Activated CD4-positive, alpha-beta memory T cell treated with anti-CD3 and anti-CD28 coated beads, Interleukin-2, amount 10 ng/mL, durations not matched to agents 7 days and 5 days (primary cell): ENCODE measurements around the gene DMBX1. TPM values are rescaled to one million over a fixed set of nuclear protein-coding genes. Genes with fewer than 3 reads are reported as not detected.

ENCODE experiments used
- CTCF ChIA-PET: fragments of 350-600 bp; sonication (Branson Sonifier 250); formaldehyde crosslinking; loops from one replicate; lab custom pipeline; 2021; ENCODE audit warnings: antibody characterized with exemption, inconsistent platforms; lab: Charles Lee
- POLR2A ChIA-PET: fragments of 350-600 bp; sonication (Branson Sonifier 250); formaldehyde crosslinking; loops from one replicate; lab custom pipeline; 2021; ENCODE audit warnings: antibody characterized with exemption; lab: Charles Lee
- DNase-seq: peaks from one replicate; pipeline ENCODE4 v3.0.0-alpha.2; 2020
- H3K27ac Mint-ChIP-seq: one replicate; pipeline ENCODE4 v1.8.0; 2021; ENCODE audit warnings: mild to moderate bottlenecking, mixed read lengths
- H3K27me3 Mint-ChIP-seq: one replicate; pipeline ENCODE4 v1.8.0; 2021; ENCODE audit warnings: mixed read lengths
- H3K36me3 Mint-ChIP-seq: one replicate; pipeline ENCODE4 v1.8.0; 2021; ENCODE audit warnings: low read depth, mixed read lengths
- H3K4me1 Mint-ChIP-seq: one replicate; pipeline ENCODE4 v1.8.0; 2021; ENCODE audit warnings: mixed read lengths
- H3K4me3 Mint-ChIP-seq: one replicate; pipeline ENCODE4 v1.8.0; 2021; ENCODE audit warnings: mild to moderate bottlenecking, mixed read lengths
- H3K9me3 Mint-ChIP-seq: one replicate; pipeline ENCODE4 v1.8.0; 2021; ENCODE audit warnings: mixed read lengths
- total RNA-seq, 2 experiments: library from RNA; stranded (reverse); gene quantifications; one replicate each; pipeline ENCODE4 v1.2.3, GENCODE V29; 2021

Gene DMBX1
- total RNA-seq, 2 experiments from 2014 or later = 0.30 to 0.38 TPM

DNA sequence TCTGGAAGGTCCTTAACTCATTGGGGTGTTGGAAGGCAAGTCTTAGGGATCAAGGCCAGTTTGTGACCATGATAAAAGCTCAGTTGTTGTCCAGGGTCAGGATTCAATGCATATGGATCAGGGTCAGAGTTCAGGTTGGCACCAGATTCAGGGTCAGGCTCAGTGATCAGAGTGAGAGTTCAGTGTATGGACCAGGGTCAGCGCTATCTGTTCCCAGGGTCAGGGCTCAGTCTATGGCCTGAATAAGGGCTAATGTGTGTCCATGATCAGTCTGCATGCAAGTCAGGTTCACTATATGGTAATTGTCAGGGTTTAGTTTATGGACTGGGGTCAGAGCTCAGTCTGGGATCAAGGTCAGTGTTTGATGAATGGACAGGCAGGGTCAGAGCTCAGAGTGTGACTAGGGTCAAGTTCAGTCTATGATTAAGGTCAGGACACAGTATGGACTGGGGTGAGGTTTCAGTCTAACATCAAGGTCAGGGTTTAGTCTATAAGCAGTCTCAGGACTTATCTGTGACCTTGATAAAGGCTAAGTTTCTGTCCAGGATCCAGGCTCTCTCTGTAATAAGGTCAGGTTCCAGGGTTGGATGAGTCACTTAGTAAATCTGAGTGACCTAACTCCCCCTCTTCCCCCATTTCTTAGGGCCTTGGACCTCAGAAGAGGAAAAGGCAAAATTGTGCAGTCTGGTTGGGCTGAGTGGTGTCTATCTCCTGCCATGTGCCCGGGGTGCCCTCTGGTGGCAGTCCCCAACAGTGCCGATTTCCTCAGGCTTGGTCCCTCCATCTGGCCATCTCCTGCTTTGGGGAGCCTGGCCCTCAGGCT, 38.0 kb downstream of the DMBX1 start:
- peaks cover 51% of the 10 kb centered on the region for H3K4me1 Mint-ChIP-seq
- ChIA-PET POLR2A (no interaction called here), CTCF (interaction anchor here (0.8 to 6.1 kb wide), 17 partner anchors 8 to 197 kb away, joined by 3 to 89 read pairs (median 5); no protein-coding TSS in a partner anchor)
- peak overlapping the region; percentile 36 for H3K27ac Mint-ChIP-seq
- H3K27me3 Mint-ChIP-seq = peaks cover 22% of the 10 kb centered on the region
- no peaks in the 10 kb centered on the region for H3K9me3 Mint-ChIP-seq
- H3K4me3 Mint-ChIP-seq = no peak overlapping the region
- no peaks in the 10 kb centered on the region for H3K36me3 Mint-ChIP-seq
- peak; percentile 84 for DNase-seq

DNA sequence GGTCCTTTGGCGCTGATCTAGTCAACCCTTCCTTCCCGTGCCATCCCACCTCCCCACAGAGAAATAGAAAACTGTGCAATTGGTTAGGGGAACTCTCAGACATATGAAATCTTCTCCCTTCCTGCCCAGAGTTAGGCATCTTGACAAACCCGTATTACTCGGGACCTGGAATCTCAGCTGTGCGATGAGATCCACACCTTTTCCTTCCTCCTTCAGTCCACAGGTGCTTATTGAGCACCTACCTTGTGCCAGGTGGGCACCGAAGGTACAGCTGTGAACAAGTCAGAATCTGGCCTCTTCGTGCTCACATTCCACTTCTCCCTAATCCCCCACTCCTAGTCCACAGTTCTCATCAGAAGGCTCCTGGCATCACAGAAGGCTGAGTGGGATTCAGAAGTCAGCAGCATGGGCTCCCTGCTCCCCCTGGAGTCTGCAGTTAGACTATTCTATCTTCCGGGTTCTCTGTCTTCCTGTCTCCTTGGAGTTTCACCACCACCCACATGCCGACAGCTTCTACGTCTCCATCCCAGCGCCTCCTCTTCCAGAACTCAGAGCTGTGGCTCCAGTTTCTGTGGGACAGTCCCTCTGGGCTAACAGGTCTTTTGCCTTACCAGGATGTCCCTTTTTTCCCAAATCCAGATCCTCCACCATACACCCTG, 38.8 kb downstream of the DMBX1 start:
- peaks cover 49% of the 10 kb centered on the region for H3K4me1 Mint-ChIP-seq
- POLR2A ChIA-PET = interaction anchor here (1.3 to 1.4 kb wide), 2 partner anchors 78 to 81 kb away, joined by 4 read pairs; no protein-coding TSS in a partner anchor
- peak overlapping the region; percentile 53 for H3K27ac Mint-ChIP-seq
- H3K27me3 Mint-ChIP-seq = peaks cover 22% of the 10 kb centered on the region
- no peaks in the 10 kb centered on the region for H3K9me3 Mint-ChIP-seq
- no peak for DNase-seq
- CTCF ChIA-PET = interaction anchor here (0.8 to 6.1 kb wide), 21 partner anchors 9 to 197 kb away, joined by 3 to 89 read pairs (median 5); partner anchors contain the start of gene EFCAB14
- no peaks in the 10 kb centered on the region for H3K36me3 Mint-ChIP-seq
- H3K4me3 Mint-ChIP-seq = no peak overlapping the region

- no peaks in the 10 kb centered on the region for H3K9me3 Mint-ChIP-seq
- peak; percentile 28 for DNase-seq
- ChIA-PET CTCF (interaction anchor here (0.6 to 6.1 kb wide), 23 partner anchors 8 to 196 kb away, joined by 3 to 89 read pairs (median 5); partner anchors contain the start of gene EFCAB14), POLR2A (interaction anchor here (1.3 to 1.4 kb wide), 2 partner anchors 79 to 82 kb away, joined by 4 read pairs; no protein-coding TSS in a partner anchor)
- H3K27ac Mint-ChIP-seq = peak overlapping the region; percentile 53
- H3K27me3 Mint-ChIP-seq = peaks cover 28% of the 10 kb centered on the region
- H3K4me1 Mint-ChIP-seq = peaks cover 47% of the 10 kb centered on the region
- no peaks in the 10 kb centered on the region for H3K36me3 Mint-ChIP-seq
- peak overlapping the region; percentile 11 for H3K4me3 Mint-ChIP-seq
Measured at GRCh38 chr1:46529031-46529630, 39.5 kb downstream of the DMBX1 start.

DNA sequence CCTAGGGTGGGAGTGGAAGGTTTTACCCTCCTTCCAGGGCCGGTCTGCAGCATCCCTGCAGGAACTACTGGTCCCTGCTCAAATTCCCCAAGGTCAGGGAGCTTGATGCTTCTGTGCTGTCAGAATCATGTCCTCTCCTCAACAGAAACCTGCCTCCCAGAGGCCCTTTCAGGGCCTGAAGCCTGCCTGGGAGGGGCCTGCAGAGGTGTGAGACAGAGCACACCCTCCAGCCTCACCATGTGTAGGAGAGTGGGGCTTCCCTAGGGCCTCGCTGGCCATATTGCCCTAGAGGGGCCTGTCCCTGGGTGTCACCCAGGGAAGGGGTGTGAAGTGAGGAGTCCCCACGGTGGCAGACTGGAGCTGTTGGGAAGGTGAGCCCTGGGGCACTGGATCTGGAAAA, 40.7 kb downstream of the DMBX1 start:
- H3K9me3 Mint-ChIP-seq = no peaks in the 10 kb centered on the region
- peaks cover 49% of the 10 kb centered on the region for H3K4me1 Mint-ChIP-seq
- H3K27ac Mint-ChIP-seq = no peak overlapping the region
- DNase-seq = no peak
- peaks cover 36% of the 10 kb centered on the region for H3K27me3 Mint-ChIP-seq
- ChIA-PET POLR2A (interaction anchor here (1.1 kb wide), 1 partner anchor 9 kb away, joined by 4 read pairs; no protein-coding TSS in a partner anchor), CTCF (interaction anchor here (1.0 to 6.1 kb wide), 11 partner anchors 8 to 195 kb away, joined by 3 to 89 read pairs (median 11); partner anchors contain the start of gene EFCAB14)
- no peak overlapping the region for H3K4me3 Mint-ChIP-seq
- no peaks in the 10 kb centered on the region for H3K36me3 Mint-ChIP-seq

DNA sequence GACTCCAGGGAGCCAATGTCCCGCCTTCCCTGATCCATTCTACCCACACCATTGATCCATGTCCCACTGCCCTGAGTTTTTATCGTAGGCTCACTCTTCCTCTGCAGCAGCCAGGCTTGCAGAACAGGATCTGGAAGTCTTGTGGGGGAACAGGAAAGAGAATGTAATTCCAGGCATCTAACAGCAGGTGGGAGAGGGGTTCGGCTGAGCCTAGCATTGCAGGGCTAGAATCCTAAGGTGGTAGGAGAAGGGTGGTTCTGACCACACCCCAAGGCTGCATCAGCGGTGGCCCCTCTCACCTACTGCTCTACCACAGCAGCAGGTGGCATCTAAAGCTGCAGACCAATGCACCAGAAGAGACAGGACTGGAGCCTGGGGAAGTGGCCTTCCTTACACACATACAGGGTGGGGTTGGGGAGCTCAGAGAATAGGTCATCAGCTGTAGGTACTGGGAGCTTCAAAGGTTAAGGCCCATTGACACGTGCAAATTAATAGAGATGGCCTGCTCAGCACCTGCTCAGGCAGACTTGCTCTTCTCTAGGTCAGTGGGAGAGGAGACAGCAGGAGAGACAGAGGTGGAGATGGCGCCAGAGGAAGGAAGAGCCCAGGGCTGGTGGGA, 41.3 kb downstream of the DMBX1 start:
- H3K27me3 Mint-ChIP-seq = peaks cover 36% of the 10 kb centered on the region
- POLR2A ChIA-PET = interaction anchor here (1.1 kb wide), 1 partner anchor 10 kb away, joined by 4 read pairs; no protein-coding TSS in a partner anchor
- CTCF ChIA-PET = interaction anchor here (0.6 to 6.1 kb wide), 7 partner anchors 16 to 189 kb away, joined by 3 to 89 read pairs (median 11); partner anchors contain the start of gene EFCAB14

DNA sequence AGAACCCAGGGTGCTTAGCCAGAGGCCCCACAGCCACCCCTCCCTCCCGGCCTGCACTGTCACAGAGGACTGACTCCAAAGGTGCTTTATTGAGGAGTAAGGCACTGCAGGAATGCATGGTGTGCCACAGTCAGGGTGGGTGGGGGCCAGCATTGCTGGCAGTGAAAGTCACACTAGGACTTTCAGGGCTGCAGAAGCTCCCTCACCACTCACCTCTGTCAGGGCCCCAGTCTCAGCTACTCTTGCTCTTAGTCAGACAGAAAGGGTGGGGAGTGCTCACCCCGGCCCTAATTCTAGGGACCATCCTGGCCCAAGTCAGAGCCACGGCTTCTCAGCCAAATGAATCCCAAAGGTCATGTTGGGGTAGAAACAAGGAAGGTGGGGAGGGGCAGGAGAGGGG, 42.5 kb downstream of the DMBX1 start:
- Mint-ChIP-seq H3K4me3 (no peak overlapping the region), H3K36me3 (no peaks in the 10 kb centered on the region), H3K9me3 (no peaks in the 10 kb centered on the region), H3K27me3 (peaks cover 44% of the 10 kb centered on the region), H3K4me1 (peaks cover 49% of the 10 kb centered on the region), H3K27ac (no peak overlapping the region)
- ChIA-PET POLR2A (no interaction called here), CTCF (interaction anchor here (0.7 to 4.0 kb wide), 2 partner anchors 9 to 194 kb away, joined by 3 to 31 read pairs; no protein-coding TSS in a partner anchor)
- DNase-seq = no peak

More for the DNA sequence above, 41.3 kb downstream of the DMBX1 start:
- no peak for DNase-seq
- Mint-ChIP-seq H3K4me1 (peaks cover 49% of the 10 kb centered on the region), H3K9me3 (no peaks in the 10 kb centered on the region), H3K36me3 (no peaks in the 10 kb centered on the region), H3K27ac (no peak overlapping the region), H3K4me3 (no peak overlapping the region)

- H3K27ac Mint-ChIP-seq = no peak overlapping the region
- no peak overlapping the region for H3K4me3 Mint-ChIP-seq
- H3K27me3 Mint-ChIP-seq = peaks cover 45% of the 10 kb centered on the region
- DNase-seq = peak; percentile 71
- no peaks in the 10 kb centered on the region for H3K36me3 Mint-ChIP-seq
- ChIA-PET POLR2A (interaction anchor here (1.0 to 1.5 kb wide), 4 partner anchors 10 to 185 kb away, joined by 3 to 6 read pairs (median 4); partner anchors contain the start of gene MKNK1), CTCF (interaction anchor here (0.7 to 4.0 kb wide), 14 partner anchors 10 to 194 kb away, joined by 3 to 43 read pairs (median 4); partner anchors contain the start of gene KNCN)
- no peaks in the 10 kb centered on the region for H3K9me3 Mint-ChIP-seq
- H3K4me1 Mint-ChIP-seq = peaks cover 46% of the 10 kb centered on the region
Measured at GRCh38 chr1:46532498-46533178, 43.0 kb downstream of the DMBX1 start.

DNA sequence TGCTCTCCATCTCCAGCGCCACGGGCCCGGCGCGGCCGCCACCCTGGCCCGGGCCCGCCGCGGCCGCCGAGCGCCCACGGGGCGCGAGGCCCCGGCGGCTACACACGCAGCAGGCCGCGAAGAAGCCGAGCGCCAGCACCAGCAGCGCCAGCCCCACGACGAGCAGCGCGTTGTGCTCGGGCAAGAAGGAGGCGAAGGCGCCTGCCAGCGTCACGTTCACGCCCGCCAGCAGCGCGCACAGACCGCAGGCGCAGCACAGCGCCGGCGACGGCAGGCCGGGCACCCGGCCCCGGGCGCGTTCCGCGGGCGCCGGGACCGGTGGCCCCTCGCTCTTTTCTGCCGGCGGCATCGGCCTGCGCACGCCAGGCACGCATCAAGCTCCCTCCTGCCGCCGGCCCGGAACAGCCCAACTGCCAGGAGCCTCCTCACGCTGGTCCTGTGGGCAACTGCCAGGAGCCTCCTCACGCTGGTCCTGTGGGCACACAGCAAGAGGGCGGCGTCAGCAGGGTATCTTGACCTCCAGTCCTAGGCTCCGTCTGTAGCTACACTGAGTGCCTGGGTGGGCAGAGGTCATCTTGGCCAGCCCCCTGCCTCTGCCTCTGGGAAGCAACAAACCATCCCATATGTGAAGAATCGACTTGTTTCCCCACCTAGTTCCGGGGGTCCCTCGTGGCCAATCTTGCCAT, 43.7 kb downstream of the DMBX1 start:
- Mint-ChIP-seq H3K4me1 (peaks cover 42% of the 10 kb centered on the region), H3K9me3 (no peaks in the 10 kb centered on the region), H3K4me3 (peak overlapping the region; percentile 61), H3K27ac (no peak overlapping the region), H3K27me3 (peaks cover 48% of the 10 kb centered on the region), H3K36me3 (no peaks in the 10 kb centered on the region)
- peak; percentile 51 for DNase-seq
- CTCF ChIA-PET = interaction anchor here (0.6 to 4.0 kb wide), 16 partner anchors 10 to 212 kb away, joined by 3 to 43 read pairs (median 4); partner anchors contain the start of gene KNCN
- POLR2A ChIA-PET = interaction anchor here (1.0 to 1.5 kb wide), 4 partner anchors 11 to 185 kb away, joined by 3 to 6 read pairs (median 4); partner anchors contain the start of gene MKNK1

GRCh38 chr1:46535063-46535462, 45.4 kb downstream of the DMBX1 start:
- peaks cover 27% of the 10 kb centered on the region for H3K4me1 Mint-ChIP-seq
- POLR2A ChIA-PET = interaction anchor here (1.0 kb wide), 1 partner anchor 185 kb away, joined by 3 read pairs; no protein-coding TSS in a partner anchor
- no peak overlapping the region for H3K4me3 Mint-ChIP-seq
- H3K27ac Mint-ChIP-seq = no peak overlapping the region
- H3K36me3 Mint-ChIP-seq = no peaks in the 10 kb centered on the region
- H3K9me3 Mint-ChIP-seq = no peaks in the 10 kb centered on the region
- peaks cover 44% of the 10 kb centered on the region for H3K27me3 Mint-ChIP-seq
- DNase-seq = peak; percentile 52
- CTCF ChIA-PET = interaction anchor here (0.7 to 4.0 kb wide), 15 partner anchors 11 to 189 kb away, joined by 3 to 43 read pairs (median 3); partner anchors contain the start of genes KNCN and MKNK1

- Mint-ChIP-seq H3K27me3 (peaks cover 46% of the 10 kb centered on the region), H3K36me3 (no peaks in the 10 kb centered on the region), H3K4me1 (peaks cover 17% of the 10 kb centered on the region), H3K4me3 (no peak overlapping the region), H3K9me3 (no peaks in the 10 kb centered on the region), H3K27ac (no peak overlapping the region)
- POLR2A ChIA-PET = no interaction called here
- CTCF ChIA-PET = interaction anchor here (2.3 to 3.9 kb wide), 2 partner anchors 10 to 13 kb away, joined by 5 to 27 read pairs; partner anchors contain the start of gene KNCN
- DNase-seq = no peak
Measured at GRCh38 chr1:46536527-46536926, 46.9 kb downstream of the DMBX1 start.
